Liver (tissue), 9 donors: ENCODE data around the gene INSIG2. TPM values are rescaled to one million over a fixed set of nuclear protein-coding genes. Genes with fewer than 3 reads are reported as not detected.

Source experiments
- DNase-seq: peaks from one replicate; pipeline ENCODE4 v3.0.0-alpha.2; 2017; ENCODE audit warnings: low spot score
- H3K27ac ChIP-seq, 2 donors: one replicate each; pipeline ENCODE4 v1.7.0; 2013; ENCODE audit warnings: inconsistent platforms in 2 of 2, low read length in 2 of 2, control low read depth in 1 of 2, low read depth in 1 of 2, mild to moderate bottlenecking in 1 of 2
- H3K27me3 ChIP-seq, 4 donors: one replicate each; pipeline versions ENCODE4 v1.6.1 to v1.7.0; 2013; ENCODE audit warnings: low read length in 3 of 4, inconsistent platforms in 1 of 4, mild to moderate bottlenecking in 1 of 4, moderate library complexity in 1 of 4; ENCODE audit not compliant: control insufficient read depth in 4 of 4, insufficient read depth in 4 of 4
- H3K36me3 ChIP-seq, 4 donors: one replicate each; pipeline versions ENCODE4 v1.6.1 to v1.7.0; 2013; ENCODE audit warnings: low read length in 3 of 4, mild to moderate bottlenecking in 3 of 4, low read depth in 1 of 4, moderate library complexity in 1 of 4; ENCODE audit not compliant: control insufficient read depth in 4 of 4, insufficient read depth in 3 of 4
- H3K4me1 ChIP-seq, 4 donors: one replicate each; pipeline versions ENCODE4 v1.6.1 to v1.7.0; 2013; ENCODE audit warnings: low read length in 3 of 4, mild to moderate bottlenecking in 3 of 4, moderate library complexity in 1 of 4; ENCODE audit not compliant: control insufficient read depth in 4 of 4, insufficient read depth in 4 of 4
- H3K4me3 ChIP-seq, 3 donors: one replicate each; pipeline versions ENCODE4 v1.6.1 to v1.7.0; 2013; ENCODE audit warnings: low read length in 3 of 3, control low read depth in 1 of 3, low read depth in 1 of 3, mild to moderate bottlenecking in 1 of 3
- H3K9ac ChIP-seq, 2 donors: one replicate each; pipeline ENCODE4 v1.7.0; 2013; ENCODE audit warnings: low read length in 2 of 2, mild to moderate bottlenecking in 2 of 2, moderate library complexity in 2 of 2, control low read depth in 1 of 2, low read depth in 1 of 2
- H3K9me3 ChIP-seq, 4 donors: one replicate each; pipeline versions ENCODE4 v1.6.1 to v1.7.0; 2013; ENCODE audit warnings: low read length in 3 of 4; ENCODE audit not compliant: control insufficient read depth in 4 of 4
- ATF3 ChIP-seq: IDR thresholded peaks from 2 replicates; pipeline ENCODE4 v1.6.1; 2016; ENCODE audit warnings: antibody characterized with exemption
- EGR1 ChIP-seq, 2 donors: IDR thresholded peaks; 2 replicates each; pipeline ENCODE4 v1.6.1; 2016 to 2018; ENCODE audit warnings: antibody characterized with exemption in 2 of 2, low read depth in 2 of 2
- FOXA1 ChIP-seq: IDR thresholded peaks from 2 replicates; pipeline ENCODE4 v1.6.1; 2016; ENCODE audit warnings: antibody characterized with exemption
- FOXA2 ChIP-seq: IDR thresholded peaks from 2 replicates; pipeline ENCODE4 v1.6.1; 2016; ENCODE audit warnings: antibody characterized with exemption
- GABPA ChIP-seq, 2 donors: IDR thresholded peaks in 1 of 2; conservative IDR thresholded peaks in 1 of 2; 2 replicates each; pipeline ENCODE4 v1.6.1; 2016; ENCODE audit warnings: antibody characterized with exemption in 2 of 2, mild to moderate bottlenecking in 1 of 2, moderate library complexity in 1 of 2
- HNF4A ChIP-seq, 2 donors: conservative IDR thresholded peaks; 2 replicates each; pipeline ENCODE4 v1.6.1; 2016; ENCODE audit warnings: antibody characterized with exemption in 2 of 2, mild to moderate bottlenecking in 2 of 2
- HNF4G ChIP-seq: IDR thresholded peaks from 2 replicates; pipeline ENCODE4 v1.6.1; 2016; ENCODE audit warnings: antibody characterized with exemption
- JUND ChIP-seq, 2 donors: IDR thresholded peaks; 2 replicates each; pipeline ENCODE4 v1.6.1; 2016; ENCODE audit warnings: antibody characterized with exemption in 2 of 2
- MAX ChIP-seq: IDR thresholded peaks from 2 replicates; pipeline ENCODE4 v1.6.1; 2016; ENCODE audit warnings: antibody characterized with exemption
- NR2F2 ChIP-seq: IDR thresholded peaks from 2 replicates; pipeline ENCODE4 v1.6.1; 2016; ENCODE audit warnings: antibody characterized with exemption
- RAD21 ChIP-seq, 2 donors: IDR thresholded peaks; 2 replicates each; pipeline ENCODE4 v1.6.1; 2016; ENCODE audit warnings: antibody characterized with exemption in 2 of 2, mild to moderate bottlenecking in 2 of 2
- RXRA ChIP-seq, 2 donors: IDR thresholded peaks; 2 replicates each; pipeline ENCODE4 v1.6.1; 2017 to 2018; ENCODE audit warnings: antibody characterized with exemption in 2 of 2, mild to moderate bottlenecking in 1 of 2
- TAF1 ChIP-seq: conservative IDR thresholded peaks from 2 replicates; pipeline ENCODE4 v1.6.1; 2016; ENCODE audit warnings: antibody characterized with exemption, mild to moderate bottlenecking
- YY1 ChIP-seq: IDR thresholded peaks from 2 replicates; pipeline ENCODE4 v1.6.1; 2016; ENCODE audit warnings: antibody characterized with exemption, mild to moderate bottlenecking
- WGBS: extraction: QIAGEN DNeasy Blood & Tissue Kit; methylation state at CpG from one replicate; pipeline ENCODE4 v1.1.7; 2013; 5-methylcytosine and 5-hydroxymethylcytosine counted together
- polyA plus RNA-seq, 2 donors: library from polyadenylated mRNA; stranded (reverse) in 1 of 2; unstranded in 1 of 2; fragments of 200-250 nt in 1 of 2; fragments of >200 nt in 1 of 2; fragmentation: Nextera tagmentation in 1 of 2; extraction: Ambion mirVana in 1 of 2; gene quantifications; one replicate each; pipeline versions ENCODE4 v1.2.1 to v1.2.3, GENCODE V29; 2013 to 2015
- total RNA-seq, 2 donors: library from RNA; depleted of rRNA; stranded (reverse); fragments of >200 nt; gene quantifications; one replicate each; pipeline ENCODE4 v1.2.3, GENCODE V29; 2014
- TF ChIP-seq, protein P1 (sequence below): IDR thresholded peaks from 2 replicates; pipeline ENCODE4 v1.6.1; 2016; ENCODE audit warnings: antibody characterized with exemption
- TF ChIP-seq, protein P2 (sequence below): IDR thresholded peaks from 2 replicates; pipeline ENCODE4 v1.6.1; 2016; ENCODE audit warnings: antibody characterized with exemption, mild to moderate bottlenecking
- donor health status: healthy.
- donor health status: healthy.
- donor health status: healthy.
- donor health status: healthy.
- donor health status: healthy.

INSIG2 gene
- total and polyA plus RNA-seq, 4 donors = 11.3 to 18.5 (median 15.6) TPM

DNA sequence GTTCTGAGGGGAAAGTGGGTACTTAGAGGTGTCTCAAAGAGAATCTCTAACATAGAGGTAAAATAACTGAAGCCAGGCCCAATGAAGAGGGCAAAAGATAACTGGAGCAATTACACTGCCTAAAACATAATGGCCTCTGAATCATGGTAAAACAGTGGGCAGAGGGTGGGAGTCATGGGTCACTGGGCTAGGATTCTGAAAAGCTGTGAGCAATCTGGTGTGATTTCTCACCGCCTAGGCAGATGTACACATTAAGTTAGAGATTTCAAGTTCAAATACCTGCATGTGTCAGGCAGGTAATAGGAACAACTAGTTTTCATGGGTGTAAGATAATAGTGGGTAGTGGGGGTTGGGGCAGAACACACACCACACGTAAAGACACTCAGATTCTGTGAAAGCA lies 45.6 kb downstream of the INSIG2 start:
- 97% methylated on average over 2 of the region's 2 CpGs for WGBS
- Histone ChIP-seq H3K9me3 (no peaks in the 10 kb centered on the region), H3K27ac (no peak overlapping the region), H3K27me3 (no peaks in the 10 kb centered on the region), H3K4me3 (no peak overlapping the region), H3K36me3 (no peaks in the 10 kb centered on the region), H3K9ac (no peak overlapping the region), H3K4me1 (no peaks in the 10 kb centered on the region)
- TF ChIP-seq ATF3 (no peak), HNF4G (no peak), HNF4A (conservative IDR thresholded peaks at IDR 0.05) (no peak), GABPA (IDR thresholded peaks at IDR 0.05 in 1 of 2, conservative IDR thresholded peaks at IDR 0.05 in 1 of 2) (no peak), FOXA2 (no peak), EGR1 (IDR thresholded peaks at IDR 0.05; ENCODE audit: low read depth in 2 of 2) (no peak), MAX (no peak), JUND (IDR thresholded peaks at IDR 0.05) (no peak), TAF1 (no peak)
- no peak for DNase-seq

- no peaks in the 10 kb centered on the region for H3K9me3 ChIP-seq
- H3K36me3 ChIP-seq = no peaks in the 10 kb centered on the region
- TF ChIP-seq GABPA (IDR thresholded peaks at IDR 0.05 in 1 of 2, conservative IDR thresholded peaks at IDR 0.05 in 1 of 2) (no peak), EGR1 (IDR thresholded peaks at IDR 0.05; ENCODE audit: low read depth in 2 of 2) (no peak), RAD21 (IDR thresholded peaks at IDR 0.05) (no peak), HNF4A (conservative IDR thresholded peaks at IDR 0.05) (no peak), JUND (IDR thresholded peaks at IDR 0.05) (no peak), NR2F2 (no peak), RXRA (IDR thresholded peaks at IDR 0.05) (no peak), YY1 (no peak), FOXA2 (no peak), FOXA1 (no peak)
- TF ChIP-seq, protein P1, sequence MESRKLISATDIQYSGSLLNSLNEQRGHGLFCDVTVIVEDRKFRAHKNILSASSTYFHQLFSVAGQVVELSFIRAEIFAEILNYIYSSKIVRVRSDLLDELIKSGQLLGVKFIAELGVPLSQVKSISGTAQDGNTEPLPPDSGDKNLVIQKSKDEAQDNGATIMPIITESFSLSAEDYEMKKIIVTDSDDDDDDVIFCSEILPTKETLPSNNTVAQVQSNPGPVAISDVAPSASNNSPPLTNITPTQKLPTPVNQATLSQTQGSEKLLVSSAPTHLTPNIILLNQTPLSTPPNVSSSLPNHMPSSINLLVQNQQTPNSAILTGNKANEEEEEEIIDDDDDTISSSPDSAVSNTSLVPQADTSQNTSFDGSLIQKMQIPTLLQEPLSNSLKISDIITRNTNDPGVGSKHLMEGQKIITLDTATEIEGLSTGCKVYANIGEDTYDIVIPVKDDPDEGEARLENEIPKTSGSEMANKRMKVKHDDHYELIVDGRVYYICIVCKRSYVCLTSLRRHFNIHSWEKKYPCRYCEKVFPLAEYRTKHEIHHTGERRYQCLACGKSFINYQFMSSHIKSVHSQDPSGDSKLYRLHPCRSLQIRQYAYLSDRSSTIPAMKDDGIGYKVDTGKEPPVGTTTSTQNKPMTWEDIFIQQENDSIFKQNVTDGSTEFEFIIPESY = no peak
- TF ChIP-seq, protein P2, sequence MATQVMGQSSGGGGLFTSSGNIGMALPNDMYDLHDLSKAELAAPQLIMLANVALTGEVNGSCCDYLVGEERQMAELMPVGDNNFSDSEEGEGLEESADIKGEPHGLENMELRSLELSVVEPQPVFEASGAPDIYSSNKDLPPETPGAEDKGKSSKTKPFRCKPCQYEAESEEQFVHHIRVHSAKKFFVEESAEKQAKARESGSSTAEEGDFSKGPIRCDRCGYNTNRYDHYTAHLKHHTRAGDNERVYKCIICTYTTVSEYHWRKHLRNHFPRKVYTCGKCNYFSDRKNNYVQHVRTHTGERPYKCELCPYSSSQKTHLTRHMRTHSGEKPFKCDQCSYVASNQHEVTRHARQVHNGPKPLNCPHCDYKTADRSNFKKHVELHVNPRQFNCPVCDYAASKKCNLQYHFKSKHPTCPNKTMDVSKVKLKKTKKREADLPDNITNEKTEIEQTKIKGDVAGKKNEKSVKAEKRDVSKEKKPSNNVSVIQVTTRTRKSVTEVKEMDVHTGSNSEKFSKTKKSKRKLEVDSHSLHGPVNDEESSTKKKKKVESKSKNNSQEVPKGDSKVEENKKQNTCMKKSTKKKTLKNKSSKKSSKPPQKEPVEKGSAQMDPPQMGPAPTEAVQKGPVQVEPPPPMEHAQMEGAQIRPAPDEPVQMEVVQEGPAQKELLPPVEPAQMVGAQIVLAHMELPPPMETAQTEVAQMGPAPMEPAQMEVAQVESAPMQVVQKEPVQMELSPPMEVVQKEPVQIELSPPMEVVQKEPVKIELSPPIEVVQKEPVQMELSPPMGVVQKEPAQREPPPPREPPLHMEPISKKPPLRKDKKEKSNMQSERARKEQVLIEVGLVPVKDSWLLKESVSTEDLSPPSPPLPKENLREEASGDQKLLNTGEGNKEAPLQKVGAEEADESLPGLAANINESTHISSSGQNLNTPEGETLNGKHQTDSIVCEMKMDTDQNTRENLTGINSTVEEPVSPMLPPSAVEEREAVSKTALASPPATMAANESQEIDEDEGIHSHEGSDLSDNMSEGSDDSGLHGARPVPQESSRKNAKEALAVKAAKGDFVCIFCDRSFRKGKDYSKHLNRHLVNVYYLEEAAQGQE = no peak
- 90% methylated on average over 6 of the region's 6 CpGs for WGBS
- no peaks in the 10 kb centered on the region for H3K4me1 ChIP-seq
- no peaks in the 10 kb centered on the region for H3K27me3 ChIP-seq
- DNase-seq = no peak
- H3K9ac ChIP-seq = no peak overlapping the region
- H3K27ac ChIP-seq = no peak overlapping the region
- no peak overlapping the region for H3K4me3 ChIP-seq
These were observed 46.4 kb downstream of the INSIG2 start for GRCh38 chr2:118134650-118135049.
